Measurements from ENCODE around the gene SF3B5.

The SF3B5 gene

GRCh38 chr6:144095134-144096002 is at the start of gene SF3B5:
SF3B5 (minus strand) TSS chr6:144095573; CDS start chr6:144095497, 76 bp downstream.
- Histone ChIP-seq H3K4me1 (ENCODE audit: control insufficient read depth, low read depth, low read length) (no peaks in the 10 kb centered on the region), H3K27me3 (ENCODE audit: control insufficient read depth, insufficient read depth, low read length) (peaks cover 8% of the 10 kb centered on the region), H3K27ac (ENCODE audit: low read length) (peak within 1 kb of the TSS; percentile 60), H3K9me3 (ENCODE audit: control insufficient read depth, low read depth, low read length) (no peaks in the 10 kb centered on the region), H3K9ac (ENCODE audit: low read length) (peak within 1 kb of the TSS; percentile 78), H3K4me3 (ENCODE audit: low read length) (peak within 1 kb of the TSS; percentile 92), H3K36me3 (ENCODE audit: control insufficient read depth, low read depth, low read length) (no peaks in the 10 kb centered on the region)

GRCh38 chr6:144144996-144145395 is 49.6 kb upstream of the SF3B5 start:
- Histone ChIP-seq H3K4me3 (ENCODE audit: low read length) (no peak overlapping the region), H3K36me3 (ENCODE audit: control insufficient read depth, low read depth, low read length) (no peaks in the 10 kb centered on the region), H3K9me3 (ENCODE audit: control insufficient read depth, low read depth, low read length) (no peaks in the 10 kb centered on the region), H3K9ac (ENCODE audit: low read length) (no peak overlapping the region), H3K27ac (ENCODE audit: low read length) (no peak overlapping the region), H3K27me3 (ENCODE audit: control insufficient read depth, insufficient read depth, low read length) (peaks cover 30% of the 10 kb centered on the region), H3K4me1 (ENCODE audit: control insufficient read depth, low read depth, low read length) (no peaks in the 10 kb centered on the region)

- no peaks in the 10 kb centered on the region for H3K36me3 ChIP-seq (ENCODE audit: control insufficient read depth, low read depth, low read length)
- no peaks in the 10 kb centered on the region for H3K9me3 ChIP-seq (ENCODE audit: control insufficient read depth, low read depth, low read length)
- no peak overlapping the region for H3K4me3 ChIP-seq (ENCODE audit: low read length)
- H3K9ac ChIP-seq (ENCODE audit: low read length), result no peak overlapping the region
- no peak overlapping the region for H3K27ac ChIP-seq (ENCODE audit: low read length)
- peaks cover 19% of the 10 kb centered on the region for H3K27me3 ChIP-seq (ENCODE audit: control insufficient read depth, insufficient read depth, low read length)
- H3K4me1 ChIP-seq (ENCODE audit: control insufficient read depth, low read depth, low read length), result no peaks in the 10 kb centered on the region
Measured at GRCh38 chr6:144143878-144144277, 48.5 kb upstream of the SF3B5 start.

GRCh38 chr6:144143106-144143505 is 47.7 kb upstream of the SF3B5 start:
- no peaks in the 10 kb centered on the region for H3K4me1 ChIP-seq (ENCODE audit: control insufficient read depth, low read depth, low read length)
- no peak overlapping the region for H3K4me3 ChIP-seq (ENCODE audit: low read length)

GRCh38 chr6:144141470-144141869 is 46.1 kb upstream of the SF3B5 start:
- Histone ChIP-seq H3K4me1 (ENCODE audit: control insufficient read depth, low read depth, low read length) (no peaks in the 10 kb centered on the region), H3K27ac (ENCODE audit: low read length) (no peak overlapping the region), H3K36me3 (ENCODE audit: control insufficient read depth, low read depth, low read length) (no peaks in the 10 kb centered on the region), H3K4me3 (ENCODE audit: low read length) (no peak overlapping the region), H3K9me3 (ENCODE audit: control insufficient read depth, low read depth, low read length) (no peaks in the 10 kb centered on the region), H3K27me3 (ENCODE audit: control insufficient read depth, insufficient read depth, low read length) (no peaks in the 10 kb centered on the region), H3K9ac (ENCODE audit: low read length) (no peak overlapping the region)

More at GRCh38 chr6:144143106-144143505, 47.7 kb upstream of the SF3B5 start:
- Histone ChIP-seq H3K36me3 (ENCODE audit: control insufficient read depth, low read depth, low read length) (no peaks in the 10 kb centered on the region), H3K9me3 (ENCODE audit: control insufficient read depth, low read depth, low read length) (no peaks in the 10 kb centered on the region), H3K27me3 (ENCODE audit: control insufficient read depth, insufficient read depth, low read length) (peaks cover 11% of the 10 kb centered on the region), H3K9ac (ENCODE audit: low read length) (no peak overlapping the region), H3K27ac (ENCODE audit: low read length) (no peak overlapping the region)

GRCh38 chr6:144140867-144141266 is 45.5 kb upstream of the SF3B5 start:
- H3K9me3 ChIP-seq (ENCODE audit: control insufficient read depth, low read depth, low read length), result no peaks in the 10 kb centered on the region
- no peak overlapping the region for H3K4me3 ChIP-seq (ENCODE audit: low read length)
- H3K27ac ChIP-seq (ENCODE audit: low read length), result no peak overlapping the region

GRCh38 chr6:144139817-144140216 is 44.4 kb upstream of the SF3B5 start:
- H3K27me3 ChIP-seq (ENCODE audit: control insufficient read depth, insufficient read depth, low read length), result no peaks in the 10 kb centered on the region
- no peak overlapping the region for H3K9ac ChIP-seq (ENCODE audit: low read length)
- no peaks in the 10 kb centered on the region for H3K4me1 ChIP-seq (ENCODE audit: control insufficient read depth, low read depth, low read length)
- no peaks in the 10 kb centered on the region for H3K9me3 ChIP-seq (ENCODE audit: control insufficient read depth, low read depth, low read length)
- H3K4me3 ChIP-seq (ENCODE audit: low read length), result no peak overlapping the region
- H3K27ac ChIP-seq (ENCODE audit: low read length), result no peak overlapping the region
- H3K36me3 ChIP-seq (ENCODE audit: control insufficient read depth, low read depth, low read length), result no peaks in the 10 kb centered on the region

More at GRCh38 chr6:144140867-144141266, 45.5 kb upstream of the SF3B5 start:
- H3K9ac ChIP-seq (ENCODE audit: low read length), result no peak overlapping the region
- no peaks in the 10 kb centered on the region for H3K4me1 ChIP-seq (ENCODE audit: control insufficient read depth, low read depth, low read length)
- no peaks in the 10 kb centered on the region for H3K36me3 ChIP-seq (ENCODE audit: control insufficient read depth, low read depth, low read length)
- H3K27me3 ChIP-seq (ENCODE audit: control insufficient read depth, insufficient read depth, low read length), result no peaks in the 10 kb centered on the region

- Histone ChIP-seq H3K27me3 (ENCODE audit: control insufficient read depth, insufficient read depth, low read length) (no peaks in the 10 kb centered on the region), H3K4me3 (ENCODE audit: low read length) (no peak overlapping the region), H3K4me1 (ENCODE audit: control insufficient read depth, low read depth, low read length) (no peaks in the 10 kb centered on the region), H3K36me3 (ENCODE audit: control insufficient read depth, low read depth, low read length) (no peaks in the 10 kb centered on the region), H3K27ac (ENCODE audit: low read length) (no peak overlapping the region), H3K9me3 (ENCODE audit: control insufficient read depth, low read depth, low read length) (no peaks in the 10 kb centered on the region), H3K9ac (ENCODE audit: low read length) (no peak overlapping the region)
Measured at GRCh38 chr6:144138542-144138941, 43.2 kb upstream of the SF3B5 start.

- no peaks in the 10 kb centered on the region for H3K36me3 ChIP-seq (ENCODE audit: control insufficient read depth, low read depth, low read length)
- no peak overlapping the region for H3K27ac ChIP-seq (ENCODE audit: low read length)
Measured at GRCh38 chr6:144134737-144135136, 39.4 kb upstream of the SF3B5 start.

GRCh38 chr6:144134176-144134575 is 38.8 kb upstream of the SF3B5 start:
- no peak overlapping the region for H3K4me3 ChIP-seq (ENCODE audit: low read length)
- H3K27me3 ChIP-seq (ENCODE audit: control insufficient read depth, insufficient read depth, low read length), result no peaks in the 10 kb centered on the region
- H3K36me3 ChIP-seq (ENCODE audit: control insufficient read depth, low read depth, low read length), result no peaks in the 10 kb centered on the region
- no peak overlapping the region for H3K9ac ChIP-seq (ENCODE audit: low read length)
- H3K27ac ChIP-seq (ENCODE audit: low read length), result no peak overlapping the region
- H3K4me1 ChIP-seq (ENCODE audit: control insufficient read depth, low read depth, low read length), result no peaks in the 10 kb centered on the region
- no peaks in the 10 kb centered on the region for H3K9me3 ChIP-seq (ENCODE audit: control insufficient read depth, low read depth, low read length)

More at GRCh38 chr6:144134737-144135136, 39.4 kb upstream of the SF3B5 start:
- Histone ChIP-seq H3K4me3 (ENCODE audit: low read length) (no peak overlapping the region), H3K9ac (ENCODE audit: low read length) (no peak overlapping the region), H3K4me1 (ENCODE audit: control insufficient read depth, low read depth, low read length) (no peaks in the 10 kb centered on the region), H3K9me3 (ENCODE audit: control insufficient read depth, low read depth, low read length) (no peaks in the 10 kb centered on the region), H3K27me3 (ENCODE audit: control insufficient read depth, insufficient read depth, low read length) (no peaks in the 10 kb centered on the region)

- no peak overlapping the region for H3K4me3 ChIP-seq (ENCODE audit: low read length)
- no peaks in the 10 kb centered on the region for H3K36me3 ChIP-seq (ENCODE audit: control insufficient read depth, low read depth, low read length)
- no peak overlapping the region for H3K27ac ChIP-seq (ENCODE audit: low read length)
- no peak overlapping the region for H3K9ac ChIP-seq (ENCODE audit: low read length)
- no peaks in the 10 kb centered on the region for H3K9me3 ChIP-seq (ENCODE audit: control insufficient read depth, low read depth, low read length)
- H3K27me3 ChIP-seq (ENCODE audit: control insufficient read depth, insufficient read depth, low read length), result no peaks in the 10 kb centered on the region
- H3K4me1 ChIP-seq (ENCODE audit: control insufficient read depth, low read depth, low read length), result no peaks in the 10 kb centered on the region
Measured at GRCh38 chr6:144133225-144133821, 38.0 kb upstream of the SF3B5 start.
